Superior temporal gyrus (tissue), 1 donor: Measurements from ENCODE around the gene CACNA2D4.
A peak's percentile ranks its signal among the peaks of the same experiment; 100 is the strongest.

Experiments
- DNase-seq: peaks from one replicate; pipeline ENCODE4 v3.0.0-alpha.2; 2016; ENCODE audit errors: extremely low spot score

The CACNA2D4 gene

DNA sequence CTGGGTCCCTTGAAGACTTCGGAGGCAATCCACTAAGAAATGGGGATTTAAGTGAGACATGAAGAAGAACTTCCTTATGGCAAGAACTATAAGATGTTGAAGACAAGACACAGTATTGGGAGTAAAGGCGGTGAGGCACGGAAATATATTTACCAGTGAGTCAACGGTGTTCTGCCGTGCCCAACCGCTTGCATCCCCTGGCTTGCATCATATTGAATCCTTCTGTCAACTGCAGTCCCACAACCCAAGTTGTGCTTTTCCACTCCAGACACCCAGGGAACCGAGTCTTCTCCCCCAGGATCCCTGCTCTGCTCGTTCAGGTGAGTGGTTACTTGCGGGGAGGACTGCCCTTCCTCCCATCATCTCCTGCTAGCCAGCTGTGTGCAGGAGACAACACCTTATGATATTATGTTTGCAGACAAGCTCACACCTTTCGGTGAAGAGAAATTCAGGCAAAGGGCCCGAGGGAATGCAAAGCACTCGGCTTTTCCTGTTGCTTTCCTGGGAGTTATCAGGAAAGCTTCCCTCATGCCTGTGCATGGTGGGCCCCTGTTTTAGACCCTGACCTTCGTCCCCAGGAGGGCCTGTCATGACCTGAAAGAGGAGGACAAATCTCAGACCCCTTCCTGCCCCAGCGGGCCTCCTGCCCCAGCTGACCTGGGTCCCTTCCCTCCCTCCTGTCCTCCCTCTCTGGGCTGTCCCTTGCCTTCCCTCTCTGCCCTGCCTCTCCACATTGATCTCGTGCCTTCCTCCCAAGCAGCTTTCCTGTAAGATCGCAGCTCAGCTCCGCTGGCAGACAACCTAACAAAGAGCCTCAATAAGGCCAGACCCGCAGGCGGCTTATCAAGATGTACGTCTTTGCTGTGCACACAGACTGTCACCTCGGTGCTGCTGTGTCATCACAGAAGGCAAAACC is 102.4 kb downstream of the CACNA2D4 start:
- DNase-seq = no peak

DNA sequence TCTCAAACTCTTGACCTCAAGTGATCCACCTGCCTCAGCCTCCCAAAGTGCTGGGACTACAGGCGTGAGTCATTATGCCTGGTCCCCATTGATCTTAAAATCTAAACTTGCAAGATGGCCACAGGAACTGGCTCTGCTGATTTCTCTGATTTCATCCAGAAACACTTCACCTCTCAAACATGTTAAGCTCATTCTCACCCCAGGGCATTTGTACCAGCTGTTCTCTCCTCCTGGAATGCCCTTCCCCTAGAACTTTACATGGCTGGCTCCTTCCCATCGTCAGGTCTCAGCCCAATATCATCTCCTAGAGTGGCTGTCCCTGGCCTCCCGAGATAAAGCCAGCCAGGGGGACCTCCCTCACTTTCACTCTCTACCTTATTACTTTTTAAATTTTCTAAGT is 103.3 kb downstream of the CACNA2D4 start:
- DNase-seq = no peak

DNA sequence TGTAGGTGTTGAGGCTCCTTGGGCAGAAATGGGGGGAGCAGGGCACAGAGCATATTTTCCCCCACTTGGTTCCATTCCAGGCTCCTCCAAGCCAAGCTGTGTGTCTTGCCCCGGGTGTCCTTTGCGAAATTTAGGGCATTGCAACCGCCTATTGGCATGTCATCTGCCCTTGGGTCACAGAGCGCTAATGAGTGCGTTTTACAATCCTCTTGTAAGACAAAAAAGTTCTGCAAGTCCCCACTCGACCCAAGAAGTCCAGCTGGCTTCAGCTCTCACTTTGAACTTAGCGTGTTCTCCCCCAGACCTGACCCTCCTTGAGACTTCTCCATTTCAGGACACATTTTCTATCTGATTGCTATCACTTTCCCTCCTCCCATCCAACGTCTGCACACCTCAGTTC is 104.2 kb downstream of the CACNA2D4 start:
- DNase-seq = no peak

DNA sequence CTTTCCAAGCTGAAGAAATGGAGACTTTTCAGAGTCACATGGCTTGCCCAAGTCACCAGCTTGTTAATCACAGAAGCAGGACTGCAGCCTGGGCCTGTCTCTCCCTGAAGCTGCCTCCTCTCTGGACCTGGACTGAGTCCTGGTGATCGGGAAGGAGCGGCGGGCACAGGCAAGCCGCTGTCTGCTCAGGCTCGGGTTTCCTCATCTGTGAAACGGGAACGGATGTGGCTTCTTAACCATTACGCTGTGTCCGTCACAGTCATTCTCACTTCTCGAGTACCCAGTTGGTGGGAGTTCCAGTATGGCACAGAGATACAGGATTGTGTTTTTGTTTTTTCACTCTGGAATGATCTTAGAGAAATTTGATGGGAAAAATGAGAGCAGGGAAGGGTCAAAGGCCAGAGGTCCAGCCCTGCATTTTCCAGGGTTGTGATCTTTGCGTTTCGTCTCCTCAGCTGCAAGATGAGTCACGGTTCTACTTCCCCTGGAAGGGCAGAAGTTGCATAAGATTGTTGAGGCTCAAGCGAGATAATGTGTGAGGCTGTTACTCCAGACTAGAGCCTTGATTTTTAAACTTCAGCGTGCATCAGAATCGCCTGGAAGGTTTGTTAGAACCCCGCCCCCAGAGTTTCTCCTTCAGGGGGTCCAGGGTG is 105.7 kb downstream of the CACNA2D4 start:
- no peak for DNase-seq

DNA sequence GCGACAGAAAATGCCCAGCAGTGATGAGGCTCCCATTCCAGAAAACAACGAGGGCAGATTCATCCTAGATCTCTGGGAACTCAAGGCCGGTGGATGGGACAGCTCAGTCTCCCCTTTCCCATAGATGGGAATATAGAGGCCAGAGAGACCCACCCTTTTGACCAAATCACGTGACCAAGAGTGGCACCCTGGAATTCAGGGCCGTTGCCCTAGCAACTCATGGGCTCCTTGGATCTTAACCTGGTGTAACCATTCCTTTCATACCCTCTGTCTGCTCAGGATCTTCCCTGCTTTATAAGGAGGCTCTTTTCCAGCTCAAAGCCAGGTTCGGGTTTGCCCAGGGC is 106.5 kb downstream of the CACNA2D4 start:
- no peak for DNase-seq

DNA sequence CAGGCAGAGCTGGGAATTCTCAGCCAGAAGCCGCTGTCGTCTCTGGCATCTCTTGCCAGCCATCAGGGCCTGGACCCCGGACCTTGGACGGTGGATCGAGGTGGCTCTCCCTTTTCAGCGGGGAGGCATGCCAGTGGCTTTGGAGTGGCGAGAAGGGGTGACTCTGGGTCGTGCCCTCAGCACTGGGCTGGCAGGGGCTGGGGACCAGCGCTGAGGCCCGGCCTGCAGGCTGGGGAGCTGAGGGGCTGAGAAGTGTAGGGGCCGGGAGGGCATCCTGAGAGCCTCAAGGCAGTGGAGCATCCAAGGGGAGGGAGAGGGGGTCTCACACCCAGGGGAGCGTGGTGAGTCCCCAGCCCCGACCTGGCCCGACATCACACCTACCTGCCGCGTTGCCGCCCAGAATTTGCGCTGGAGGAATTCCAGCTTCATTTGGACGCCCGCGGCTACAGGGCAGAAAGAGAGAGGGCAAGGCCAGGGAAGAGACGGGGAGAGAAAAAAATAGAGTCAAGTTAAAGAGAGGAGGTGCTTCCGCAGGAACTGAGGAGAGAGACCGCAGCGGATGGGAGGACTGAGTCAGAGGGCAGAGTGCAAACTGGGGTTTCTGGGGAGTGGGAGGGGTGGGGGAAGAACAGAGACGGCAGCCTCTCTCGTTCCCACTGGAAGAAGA is 107.0 kb downstream of the CACNA2D4 start:
- DNase-seq = no peak

DNA sequence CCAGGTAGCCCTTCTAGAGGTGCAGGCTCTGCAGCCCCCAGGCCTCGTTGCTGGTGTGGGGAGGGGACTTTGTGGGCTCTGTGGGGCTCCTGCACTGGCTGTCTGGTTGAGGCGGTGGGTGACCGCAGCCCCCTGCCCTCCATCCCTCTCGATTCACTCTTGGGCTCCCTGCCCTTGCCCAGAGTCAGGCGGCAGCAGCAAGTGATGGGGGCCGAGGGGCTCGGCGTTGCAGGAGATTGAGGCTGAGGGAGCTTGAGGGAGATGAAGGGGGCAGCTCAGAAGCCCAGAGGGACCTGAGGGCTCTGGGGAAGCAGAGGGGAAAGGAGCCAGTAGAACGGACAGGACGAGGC is 107.5 kb downstream of the CACNA2D4 start:
- no peak for DNase-seq

DNA sequence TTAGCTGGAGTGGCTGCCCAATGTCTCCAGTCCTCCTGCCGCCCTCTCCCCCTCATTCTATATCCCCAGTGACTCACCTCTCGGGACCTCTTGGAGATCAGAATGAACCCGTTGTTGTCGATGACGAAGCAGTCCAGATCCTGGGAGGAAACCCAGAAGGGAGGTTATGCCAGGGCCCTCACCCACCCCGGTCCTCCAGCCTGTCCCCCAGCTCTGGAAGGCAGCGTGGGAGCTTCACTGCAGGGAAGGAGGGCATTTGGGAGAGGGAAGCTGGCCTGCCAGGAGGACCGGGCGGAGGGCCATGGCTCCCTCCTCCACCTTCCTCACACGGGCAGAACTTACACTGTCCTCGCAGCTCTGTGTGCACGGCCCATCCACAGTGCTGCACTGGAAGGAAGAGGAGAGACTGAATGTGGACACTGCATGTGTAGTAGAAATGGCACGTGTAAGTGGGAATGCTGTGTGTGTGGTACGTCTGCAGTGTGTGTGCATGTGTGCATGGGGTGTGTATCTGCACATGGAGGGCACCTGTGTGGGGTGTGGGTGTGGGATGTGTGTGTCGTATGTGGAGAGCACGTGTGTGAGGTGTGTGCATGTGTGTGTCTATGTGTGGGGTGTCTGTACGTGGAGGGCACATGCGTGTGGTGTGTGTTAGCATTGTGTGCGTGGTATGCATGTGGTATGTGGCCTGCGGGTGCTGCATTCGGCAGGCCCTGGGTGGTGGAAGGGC is 108.1 kb downstream of the CACNA2D4 start:
- DNase-seq = no peak

DNA sequence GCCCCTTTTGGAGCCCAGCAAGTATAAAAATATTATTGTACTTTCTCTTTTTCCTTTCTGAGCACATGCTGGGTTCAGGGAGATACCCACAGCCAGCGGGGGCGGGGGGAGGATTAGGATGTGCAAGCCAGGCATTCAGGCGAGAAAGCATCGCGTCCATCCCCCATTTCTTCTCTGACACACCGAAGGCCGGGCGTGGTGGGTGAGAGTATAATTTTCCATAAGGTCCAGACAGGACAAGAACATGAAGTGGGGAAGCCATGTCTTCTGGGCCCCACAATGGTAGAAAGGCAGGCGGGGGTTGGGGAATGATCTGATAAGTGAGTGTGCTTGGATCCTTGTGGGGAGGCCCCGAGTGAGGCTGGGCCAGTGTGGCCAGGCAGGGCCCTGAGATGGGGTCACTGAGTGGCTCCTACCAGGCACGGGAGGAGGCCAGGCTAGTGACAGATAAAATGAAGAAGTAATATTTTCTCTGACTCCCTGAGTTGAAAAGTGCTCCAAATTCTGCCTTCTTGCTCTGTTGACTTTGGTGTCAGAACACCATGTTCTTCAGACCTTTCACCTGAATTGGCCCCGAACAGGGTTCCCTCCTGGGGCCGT is 108.8 kb downstream of the CACNA2D4 start:
- DNase-seq = no peak

DNA sequence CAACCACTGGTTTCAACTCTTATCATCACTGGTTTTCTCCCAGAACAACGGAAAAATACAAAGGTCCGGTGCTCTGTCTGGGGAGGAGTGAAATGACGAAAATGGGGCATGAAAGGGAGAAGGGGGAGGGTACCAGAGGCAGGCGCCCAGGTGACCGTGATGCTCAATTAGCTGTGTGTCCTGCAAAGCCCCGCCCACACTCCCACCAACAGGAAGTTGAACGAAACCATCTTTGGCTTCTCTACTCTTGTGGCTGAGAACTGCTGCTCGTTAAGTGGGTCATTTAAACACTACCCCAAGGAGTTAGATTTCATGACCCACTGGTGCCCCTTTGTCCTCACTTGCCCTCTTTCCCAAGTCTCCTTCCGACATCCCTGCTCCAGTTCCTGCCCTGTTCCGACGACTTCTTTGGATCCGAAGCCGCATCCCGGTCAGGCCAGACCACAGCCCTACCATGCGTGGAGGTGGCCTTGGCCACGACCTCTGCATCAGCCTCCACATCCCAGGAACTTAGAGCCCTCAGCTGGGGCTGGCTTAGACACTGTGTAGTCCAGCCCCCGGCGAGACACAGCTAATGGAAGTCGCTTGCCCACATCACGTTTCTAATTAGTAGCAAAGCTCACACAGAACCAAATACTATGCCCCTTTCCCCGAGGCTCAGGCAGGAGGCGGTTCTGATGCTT is 109.5 kb downstream of the CACNA2D4 start:
- no peak for DNase-seq

DNA sequence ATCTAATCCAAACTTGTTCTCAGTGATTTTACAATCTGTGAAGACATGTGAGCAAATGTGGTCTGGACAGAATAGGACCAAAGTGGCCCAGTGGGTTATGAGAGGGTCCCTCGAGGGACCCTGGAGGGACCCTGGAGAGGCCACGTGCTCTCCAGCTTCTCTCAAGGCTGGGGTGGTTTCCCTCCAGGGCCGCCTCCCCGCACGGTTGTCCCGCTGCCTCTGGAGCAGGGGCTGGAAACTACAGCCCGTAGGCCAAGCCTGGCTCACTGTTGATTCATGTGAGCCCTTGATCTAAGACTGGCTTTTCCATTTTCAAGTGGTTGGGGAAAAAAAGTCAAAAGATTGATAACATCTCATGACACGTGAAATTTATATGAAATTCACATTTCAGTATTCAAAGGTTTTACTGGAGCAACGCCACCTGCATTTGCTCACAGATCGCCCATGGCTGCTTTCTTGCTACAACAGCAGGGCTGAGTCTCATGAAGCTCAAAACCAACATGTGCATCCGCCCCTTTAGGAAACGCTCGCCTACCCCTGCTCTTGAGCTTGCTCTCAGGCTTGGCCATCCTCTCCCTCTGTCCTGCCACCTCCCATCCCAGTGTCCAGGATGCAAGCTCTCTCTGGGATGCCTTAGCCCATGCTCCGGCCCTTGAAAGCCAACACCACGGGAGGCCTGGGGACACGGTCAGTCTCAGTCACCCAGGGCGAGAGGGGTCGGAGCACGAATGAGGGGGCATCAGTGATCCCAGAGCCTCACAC is 110.2 kb downstream of the CACNA2D4 start:
- DNase-seq = no peak

DNA sequence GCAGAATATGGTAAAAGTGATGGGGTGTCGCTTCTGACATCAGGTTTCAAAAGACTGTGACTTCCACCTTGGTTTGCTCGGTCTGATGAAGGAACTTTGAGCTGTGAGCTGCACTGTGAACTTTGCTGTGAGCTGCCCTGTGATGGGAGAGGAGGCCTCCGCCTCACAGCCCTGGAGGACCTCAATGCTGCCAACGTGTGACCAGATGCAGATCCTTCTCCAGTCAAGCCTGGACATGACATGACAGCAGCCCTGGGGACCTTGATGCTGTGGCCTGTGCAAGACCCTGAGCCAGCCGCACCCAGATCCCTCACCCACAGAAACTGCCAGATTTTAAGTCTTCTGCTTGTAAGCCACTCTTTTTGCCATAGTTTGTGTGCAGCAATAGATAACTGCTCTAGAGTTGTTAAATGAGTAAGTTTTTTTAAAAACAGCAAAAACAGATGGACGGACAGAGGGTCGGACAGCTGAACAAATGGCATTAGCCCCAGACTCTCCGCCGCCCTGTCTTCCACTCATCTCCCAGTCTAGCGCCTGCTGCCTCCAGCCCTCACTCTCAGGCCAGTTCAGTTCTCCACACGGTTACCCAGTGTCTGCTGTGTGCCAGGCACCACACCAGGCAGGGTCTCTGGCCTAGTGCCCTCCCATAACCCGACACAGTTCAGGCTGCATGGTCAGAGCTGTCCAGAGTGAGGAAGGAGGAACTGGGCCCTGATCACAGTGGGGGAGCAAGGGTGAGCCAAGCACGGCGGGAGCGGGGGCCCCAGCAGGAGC is 111.2 kb downstream of the CACNA2D4 start:
- DNase-seq = no peak

DNA sequence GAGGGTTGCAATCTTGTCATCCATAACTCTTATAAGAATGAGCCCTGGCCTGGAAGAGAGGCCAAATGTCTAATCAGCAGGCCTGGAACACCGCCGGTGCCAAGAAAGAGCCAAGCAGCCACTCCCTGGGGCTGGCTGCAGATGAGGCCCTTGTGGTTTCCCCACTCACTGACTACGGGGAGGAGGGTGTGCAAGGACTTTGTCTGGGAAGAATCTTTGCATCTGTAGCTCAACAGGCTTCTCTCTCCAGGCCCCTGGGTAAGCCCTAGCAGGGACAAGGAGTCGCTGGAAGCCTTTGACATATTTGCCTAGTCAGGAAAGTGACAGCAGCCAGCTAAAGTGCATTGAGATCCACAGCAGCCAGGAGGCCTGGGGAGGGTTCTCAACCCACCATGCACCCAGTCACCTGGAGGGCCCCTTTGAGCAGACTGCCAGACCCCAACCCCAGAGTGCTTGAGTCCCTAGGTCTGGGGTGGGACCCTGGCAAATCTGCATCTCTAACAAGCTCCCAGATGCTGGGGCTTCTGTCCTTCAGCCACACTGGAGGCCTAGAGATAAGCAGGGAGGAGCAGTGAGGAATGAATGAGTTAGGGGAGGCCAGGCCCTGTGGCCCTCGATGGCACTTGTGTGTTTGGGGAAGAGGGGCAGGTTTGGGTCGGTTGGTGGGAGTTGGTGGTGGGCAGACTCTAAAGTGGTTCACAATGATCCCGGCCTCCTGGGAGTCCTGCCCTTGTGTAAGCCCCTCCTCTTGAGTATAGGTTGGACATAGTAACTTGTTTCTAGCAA is 112.0 kb downstream of the CACNA2D4 start:
- no peak for DNase-seq

DNA sequence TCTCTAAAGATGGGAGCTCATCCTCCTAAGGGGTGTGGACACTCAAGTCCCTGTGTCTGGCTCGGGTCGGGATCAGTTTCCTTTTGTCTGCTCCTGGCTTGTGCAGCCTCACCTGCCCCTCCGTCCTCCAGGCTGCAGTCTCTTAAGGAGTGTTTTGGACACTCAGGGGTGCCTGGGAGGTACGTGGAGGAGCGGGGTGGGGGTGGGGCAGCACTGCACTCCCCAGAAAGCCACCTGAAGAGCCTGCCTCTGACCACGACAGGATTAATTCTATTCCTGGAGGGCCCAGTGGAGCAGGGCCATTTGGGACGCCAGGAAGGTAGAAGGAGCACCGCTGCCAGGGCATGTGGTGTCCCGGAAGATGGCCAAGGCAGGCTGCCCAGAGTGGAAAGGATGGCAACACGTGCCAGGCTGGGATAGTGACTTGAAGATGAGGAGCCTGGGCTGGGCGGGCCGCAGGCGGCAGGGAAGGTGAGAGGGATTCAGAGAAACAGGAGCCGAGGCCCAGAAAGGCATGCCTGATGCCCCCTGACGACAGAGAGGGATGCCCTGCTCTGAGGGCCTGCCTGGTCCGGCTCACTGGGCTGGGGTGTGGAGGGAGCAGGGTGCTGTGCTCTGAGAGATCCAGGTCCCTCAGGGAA is 112.9 kb downstream of the CACNA2D4 start:
- no peak for DNase-seq

DNA sequence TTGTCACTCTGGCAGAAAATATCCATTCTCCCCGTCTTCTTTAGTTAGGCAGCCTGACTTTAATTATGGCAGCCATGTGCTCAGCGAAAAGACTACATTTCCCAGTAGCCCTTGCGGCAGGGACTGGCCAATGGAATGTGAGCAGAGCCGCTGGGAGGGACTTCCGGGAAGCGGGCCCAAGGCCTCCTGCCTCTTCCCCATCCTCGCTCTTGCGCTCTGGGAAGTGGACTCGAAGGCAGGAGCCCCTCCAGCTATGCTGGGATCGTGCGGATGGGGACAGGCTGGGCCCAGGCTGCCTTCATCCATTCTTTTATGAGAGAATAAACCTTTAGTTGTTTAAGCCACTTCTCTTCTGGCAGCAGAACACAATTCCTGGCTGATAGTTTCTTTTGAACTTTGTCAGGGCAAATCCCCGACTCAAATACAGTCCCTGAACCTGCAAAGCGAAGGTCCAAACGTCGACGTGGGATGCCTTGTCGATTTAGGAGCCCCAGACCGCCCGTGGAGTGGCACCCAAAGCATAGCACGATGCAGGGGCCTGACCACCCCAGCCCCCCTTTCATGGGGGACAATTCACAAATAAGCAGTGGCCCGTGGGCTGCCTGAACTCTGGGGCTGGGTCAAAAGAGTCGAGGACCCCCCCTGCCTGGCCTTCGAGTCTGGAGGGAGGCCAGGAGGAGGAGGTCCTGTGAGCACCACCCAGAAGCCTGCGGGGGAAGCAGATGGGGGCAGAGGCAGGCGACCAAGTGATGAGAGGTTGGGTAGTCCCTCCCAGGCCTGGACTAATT is 113.7 kb downstream of the CACNA2D4 start:
- peak; percentile 97 for DNase-seq

DNA sequence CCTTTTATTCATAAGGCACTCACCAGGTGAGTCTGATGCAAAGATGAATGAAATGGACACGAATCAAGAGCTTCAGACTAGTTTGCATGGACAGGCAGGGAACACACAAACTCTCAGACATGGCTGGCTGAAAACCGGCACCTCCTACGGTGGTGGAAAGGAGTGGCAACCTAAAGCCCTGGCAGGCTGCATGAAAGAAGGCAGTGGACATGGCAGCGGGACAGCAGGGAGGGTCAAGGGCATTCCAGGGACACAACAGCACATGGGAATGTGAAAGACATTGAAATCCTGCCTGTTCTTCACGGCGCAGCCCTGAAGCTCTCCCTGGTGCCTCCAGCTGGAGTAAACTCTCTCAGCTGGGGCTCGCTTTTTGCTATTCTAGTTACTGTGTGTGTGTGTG is 114.7 kb downstream of the CACNA2D4 start:
- DNase-seq = no peak

DNA sequence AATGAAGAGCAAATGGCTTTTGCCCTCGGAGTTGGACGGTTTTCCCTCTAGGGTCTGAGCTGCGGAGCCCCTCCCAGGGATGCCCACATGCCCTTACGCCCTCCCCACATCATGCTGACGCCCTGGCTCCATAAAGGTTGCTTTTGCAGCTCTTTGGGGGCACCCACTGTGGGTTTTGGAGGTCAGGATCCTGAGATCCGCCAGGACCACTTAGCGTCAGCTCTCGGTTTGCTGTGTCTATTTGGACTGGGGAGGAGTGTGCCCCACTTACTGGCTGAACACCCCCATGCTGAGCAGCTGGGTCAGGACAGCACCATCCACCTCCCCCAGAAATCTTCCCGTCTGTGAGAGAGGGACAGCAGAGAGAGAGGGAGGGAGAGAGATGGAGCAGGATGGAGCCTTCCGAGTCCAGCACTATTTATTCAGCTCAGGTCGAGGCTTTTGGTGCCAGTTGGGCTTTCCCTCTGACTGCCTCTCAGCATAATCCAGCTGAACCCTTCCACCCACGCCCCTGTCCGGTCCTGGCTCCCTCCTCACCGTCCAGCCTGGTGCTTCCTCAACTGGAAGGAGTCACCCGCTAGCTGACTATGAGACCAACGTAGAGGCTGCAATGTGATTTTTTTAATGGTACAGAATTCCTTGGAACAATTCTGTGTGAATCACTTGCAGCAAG is 117.0 kb downstream of the CACNA2D4 start:
- no peak for DNase-seq
